B cell (primary cell): ENCODE data around the gene ASAP3.

Experiments
- EZH2 ChIP-seq: IDR thresholded peaks from 2 replicates; pipeline ENCODE4 v1.6.1; 2012; ENCODE audit warnings: borderline replicate concordance, low read depth, mild to moderate bottlenecking, moderate library complexity, low read length; ENCODE audit not compliant: insufficient read depth, poor library complexity, severe bottlenecking
- TF ChIP-seq, protein P1 (sequence below): fragments of 200-600 bp; IDR thresholded peaks from one replicate; pipeline ENCODE4 v1.8.0; 2022; ENCODE audit warnings: antibody characterized with exemption, mild to moderate bottlenecking

- TF ChIP-seq, protein P1, sequence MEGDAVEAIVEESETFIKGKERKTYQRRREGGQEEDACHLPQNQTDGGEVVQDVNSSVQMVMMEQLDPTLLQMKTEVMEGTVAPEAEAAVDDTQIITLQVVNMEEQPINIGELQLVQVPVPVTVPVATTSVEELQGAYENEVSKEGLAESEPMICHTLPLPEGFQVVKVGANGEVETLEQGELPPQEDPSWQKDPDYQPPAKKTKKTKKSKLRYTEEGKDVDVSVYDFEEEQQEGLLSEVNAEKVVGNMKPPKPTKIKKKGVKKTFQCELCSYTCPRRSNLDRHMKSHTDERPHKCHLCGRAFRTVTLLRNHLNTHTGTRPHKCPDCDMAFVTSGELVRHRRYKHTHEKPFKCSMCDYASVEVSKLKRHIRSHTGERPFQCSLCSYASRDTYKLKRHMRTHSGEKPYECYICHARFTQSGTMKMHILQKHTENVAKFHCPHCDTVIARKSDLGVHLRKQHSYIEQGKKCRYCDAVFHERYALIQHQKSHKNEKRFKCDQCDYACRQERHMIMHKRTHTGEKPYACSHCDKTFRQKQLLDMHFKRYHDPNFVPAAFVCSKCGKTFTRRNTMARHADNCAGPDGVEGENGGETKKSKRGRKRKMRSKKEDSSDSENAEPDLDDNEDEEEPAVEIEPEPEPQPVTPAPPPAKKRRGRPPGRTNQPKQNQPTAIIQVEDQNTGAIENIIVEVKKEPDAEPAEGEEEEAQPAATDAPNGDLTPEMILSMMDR, result no peak
- TF ChIP-seq EZH2, result no peak
Observed at GRCh38 chr1:23500466-23500865, 16.5 kb upstream of the ASAP3 start.
